ENCODE results near the gene NSL1.

GRCh38 chr1:212703991-212704564 lies 87.5 kb downstream of the NSL1 start:
- TF ChIP-seq, protein P1, sequence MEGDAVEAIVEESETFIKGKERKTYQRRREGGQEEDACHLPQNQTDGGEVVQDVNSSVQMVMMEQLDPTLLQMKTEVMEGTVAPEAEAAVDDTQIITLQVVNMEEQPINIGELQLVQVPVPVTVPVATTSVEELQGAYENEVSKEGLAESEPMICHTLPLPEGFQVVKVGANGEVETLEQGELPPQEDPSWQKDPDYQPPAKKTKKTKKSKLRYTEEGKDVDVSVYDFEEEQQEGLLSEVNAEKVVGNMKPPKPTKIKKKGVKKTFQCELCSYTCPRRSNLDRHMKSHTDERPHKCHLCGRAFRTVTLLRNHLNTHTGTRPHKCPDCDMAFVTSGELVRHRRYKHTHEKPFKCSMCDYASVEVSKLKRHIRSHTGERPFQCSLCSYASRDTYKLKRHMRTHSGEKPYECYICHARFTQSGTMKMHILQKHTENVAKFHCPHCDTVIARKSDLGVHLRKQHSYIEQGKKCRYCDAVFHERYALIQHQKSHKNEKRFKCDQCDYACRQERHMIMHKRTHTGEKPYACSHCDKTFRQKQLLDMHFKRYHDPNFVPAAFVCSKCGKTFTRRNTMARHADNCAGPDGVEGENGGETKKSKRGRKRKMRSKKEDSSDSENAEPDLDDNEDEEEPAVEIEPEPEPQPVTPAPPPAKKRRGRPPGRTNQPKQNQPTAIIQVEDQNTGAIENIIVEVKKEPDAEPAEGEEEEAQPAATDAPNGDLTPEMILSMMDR (IDR thresholded peaks at IDR 0.05) = no peak
- TF ChIP-seq POLR2A (IDR thresholded peaks at IDR 0.05) = no peak
